Spinal cord (tissue), 10 donors: ENCODE measurements around the gene EVX2. TPM values are rescaled to one million over a fixed set of nuclear protein-coding genes. Genes with fewer than 3 reads are reported as not detected.

Source experiments
- DNase-seq, 6 donors: peaks; one replicate each; pipeline versions ENCODE4 v3.0.0 to v3.0.0-alpha.2; 2013 to 2015; ENCODE audit warnings: low spot score in 6 of 6, low read depth in 4 of 6
- H3K27ac ChIP-seq: one replicate; pipeline ENCODE4 v1.5.1; 2013; ENCODE audit warnings: low read depth, low read length, control low read depth
- H3K27me3 ChIP-seq: one replicate; pipeline ENCODE4 v1.6.1; 2013; ENCODE audit warnings: low read length; ENCODE audit not compliant: control insufficient read depth, insufficient read depth
- H3K36me3 ChIP-seq: one replicate; pipeline ENCODE4 v1.6.1; 2013; ENCODE audit warnings: low read length; ENCODE audit not compliant: control insufficient read depth, insufficient read depth
- H3K4me1 ChIP-seq: one replicate; pipeline ENCODE4 v1.6.1; 2013; ENCODE audit warnings: low read length; ENCODE audit not compliant: control insufficient read depth, insufficient read depth
- H3K4me3 ChIP-seq: one replicate; pipeline ENCODE4 v1.5.1; 2013; ENCODE audit warnings: low read depth, low read length, control low read depth
- H3K9me3 ChIP-seq: one replicate; pipeline ENCODE4 v1.6.1; 2013; ENCODE audit warnings: low read length; ENCODE audit not compliant: control insufficient read depth, insufficient read depth
- WGBS: methylation state at CpG from one replicate; pipeline ENCODE4 v1.1.5; 2013; ENCODE audit warnings: missing lambda C conversion rate; ENCODE audit not compliant: insufficient coverage; 5-methylcytosine and 5-hydroxymethylcytosine counted together
- polyA plus RNA-seq, 2 donors: library from polyadenylated mRNA; unstranded; fragments of 120-200 nt; gene quantifications; one replicate each; pipeline ENCODE4 v1.2.1, GENCODE V29; 2013; ENCODE audit not compliant: insufficient read length in 2 of 2
- total RNA-seq, 2 donors: library from RNA; depleted of rRNA in 1 of 2; stranded (reverse); fragments of 120-200 nt in 1 of 2; fragments of >200 nt in 1 of 2; gene quantifications; one replicate each; pipeline versions ENCODE4 v1.2.3 to v1.2.4, GENCODE V29; 2013 to 2014
- donor health status: healthy.

EVX2 gene
- total and polyA plus RNA-seq, 4 donors: 0.17 to 1.1 (median 0.67) TPM

DNA sequence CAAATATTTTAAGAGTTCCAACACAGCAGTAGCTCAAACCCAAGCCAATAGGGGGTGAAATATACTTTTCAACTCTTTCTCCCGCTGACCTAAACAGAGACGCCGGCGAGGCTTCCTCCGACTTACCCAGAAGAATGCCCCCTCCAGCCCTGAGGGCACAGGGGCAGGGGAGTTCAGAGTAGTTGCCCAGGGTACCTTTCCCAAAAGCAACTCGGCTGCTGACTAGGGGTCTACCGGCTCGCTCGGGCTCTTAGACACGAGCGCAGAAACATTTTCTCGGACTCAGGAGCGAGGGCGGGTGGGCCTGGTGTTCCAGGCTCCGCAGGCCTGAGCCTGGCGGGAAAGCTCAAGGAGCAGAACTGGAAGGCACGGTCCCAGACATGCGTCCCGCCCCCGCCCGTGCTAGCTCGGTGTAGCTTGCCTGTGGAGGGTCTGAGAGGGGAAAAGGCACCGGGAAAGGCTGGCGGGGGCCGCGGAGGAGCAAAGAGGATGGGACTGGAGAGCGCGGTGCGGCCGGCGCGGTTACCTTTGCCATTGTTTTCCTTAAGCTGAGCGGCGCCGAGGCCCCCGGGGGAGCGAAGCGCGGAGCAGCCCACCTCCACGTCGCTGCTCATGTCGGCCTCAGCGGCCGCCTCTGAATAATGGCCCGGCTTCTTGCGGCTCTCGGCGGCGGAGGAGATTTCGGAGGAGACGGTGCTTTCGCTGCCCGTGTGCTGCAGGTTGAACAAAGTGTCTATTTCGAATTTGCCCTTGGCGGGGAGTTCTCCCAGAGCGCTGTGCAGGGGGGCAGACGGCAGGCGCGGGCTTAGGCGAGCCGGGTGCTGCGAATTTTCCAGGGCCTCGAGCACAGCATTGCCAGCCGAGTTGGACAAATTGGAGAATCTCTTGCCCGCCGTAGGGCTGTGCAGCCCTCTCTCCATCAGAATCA lies 674 bp downstream of the EVX2 start:
- no peaks in the 10 kb centered on the region for H3K36me3 ChIP-seq
- peaks cover 62% of the 10 kb centered on the region for H3K4me1 ChIP-seq
- DNase-seq: peak in 1 of 6 donors; percentile 41
- 1% methylated on average over 66 of the region's 66 CpGs for WGBS
- H3K27me3 ChIP-seq: peaks cover 98% of the 10 kb centered on the region
- no peak overlapping the region for H3K4me3 ChIP-seq
- no peaks in the 10 kb centered on the region for H3K9me3 ChIP-seq
- H3K27ac ChIP-seq: no peak overlapping the region

DNA sequence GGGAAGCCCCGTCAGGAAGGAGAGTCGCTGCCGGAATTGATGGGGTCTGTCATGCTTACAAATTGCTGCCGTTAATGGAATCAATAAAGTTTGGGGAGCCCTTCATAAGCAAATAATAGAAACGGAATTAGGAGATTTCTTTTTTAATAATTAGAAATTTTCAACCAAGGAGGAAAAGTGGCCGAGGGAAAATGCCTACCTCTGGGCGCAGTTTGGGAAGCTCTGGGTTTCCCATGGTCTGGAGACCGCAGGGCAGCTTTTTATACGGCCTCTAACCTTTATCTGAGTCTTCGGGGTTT lies 1.3 kb downstream of the EVX2 start:
- WGBS: 11% methylated on average over 3 of the region's 10 CpGs
- Histone ChIP-seq H3K9me3 (no peaks in the 10 kb centered on the region), H3K27me3 (peaks cover 97% of the 10 kb centered on the region), H3K36me3 (no peaks in the 10 kb centered on the region), H3K4me3 (no peak overlapping the region), H3K27ac (no peak overlapping the region), H3K4me1 (peaks cover 58% of the 10 kb centered on the region)
- no peak for DNase-seq

DNA sequence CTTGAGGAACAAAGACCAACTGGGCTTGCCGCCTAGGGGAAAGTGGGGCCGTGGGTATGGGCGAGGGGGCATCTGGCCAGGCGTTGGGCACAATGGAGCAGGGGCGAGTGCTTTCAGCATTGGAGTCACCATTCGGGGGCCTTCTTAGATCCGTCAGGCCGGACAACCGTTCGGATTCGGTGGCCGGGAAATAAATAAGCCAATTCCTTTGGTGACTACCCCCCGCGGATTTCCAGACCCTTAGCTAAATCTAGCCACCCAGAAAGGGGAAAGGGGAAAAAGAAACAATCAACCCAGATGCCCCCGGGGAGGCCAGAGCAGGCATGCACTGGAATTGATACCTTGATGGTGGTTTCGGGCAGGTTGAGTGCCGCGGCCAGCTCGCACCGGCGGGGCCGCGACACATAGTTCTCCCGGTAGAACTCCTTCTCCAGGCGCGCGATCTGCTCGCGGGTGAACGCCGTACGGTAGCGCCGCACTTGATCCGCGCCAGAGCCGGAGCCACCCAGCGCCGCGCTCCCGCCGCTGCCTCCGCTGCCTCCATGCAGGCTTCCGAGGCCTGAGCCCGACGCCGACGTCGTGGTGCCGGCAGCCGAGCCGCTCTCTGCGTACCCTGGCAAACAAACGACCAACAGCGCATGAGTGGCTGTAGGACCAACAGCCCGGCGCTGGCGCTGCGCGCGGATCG lies 1.8 kb downstream of the EVX2 start:
- Histone ChIP-seq H3K36me3 (no peaks in the 10 kb centered on the region), H3K9me3 (no peaks in the 10 kb centered on the region), H3K27ac (no peak overlapping the region), H3K4me1 (peaks cover 58% of the 10 kb centered on the region), H3K27me3 (peaks cover 97% of the 10 kb centered on the region), H3K4me3 (no peak overlapping the region)
- under 1% methylated on average over 60 of the region's 62 CpGs for WGBS
- DNase-seq: peak in 2 of 6 donors; percentile 63 to 65

DNA sequence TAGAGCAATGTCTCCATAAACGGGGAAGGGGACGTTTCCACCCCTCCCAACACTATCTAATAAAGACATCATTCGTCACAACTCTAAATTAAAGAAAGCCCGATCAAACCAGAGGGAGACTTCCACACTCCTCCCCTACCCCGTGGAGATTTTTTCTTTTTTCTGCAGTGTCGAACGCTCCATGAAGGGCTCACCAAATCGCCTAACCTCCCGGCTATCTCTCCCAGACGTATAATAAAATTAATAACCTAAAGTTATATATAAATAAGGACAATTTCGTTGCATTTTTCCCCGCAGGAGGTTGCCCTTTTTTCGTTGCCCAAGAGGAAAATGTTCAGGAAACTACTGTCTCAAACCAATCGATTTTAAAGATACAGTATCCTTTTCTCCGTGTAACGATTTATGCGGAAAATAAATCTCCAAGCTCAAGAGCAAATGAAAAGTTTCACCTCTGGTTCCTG lies 2.4 kb downstream of the EVX2 start:
- no peak overlapping the region for H3K27ac ChIP-seq
- peaks cover 57% of the 10 kb centered on the region for H3K4me1 ChIP-seq
- H3K27me3 ChIP-seq: peaks cover 97% of the 10 kb centered on the region
- DNase-seq: peak in 2 of 6 donors; percentile 71 to 83
- 1% methylated on average over 5 of the region's 17 CpGs for WGBS
- no peaks in the 10 kb centered on the region for H3K9me3 ChIP-seq
- H3K36me3 ChIP-seq: no peaks in the 10 kb centered on the region
- H3K4me3 ChIP-seq: no peak overlapping the region

DNA sequence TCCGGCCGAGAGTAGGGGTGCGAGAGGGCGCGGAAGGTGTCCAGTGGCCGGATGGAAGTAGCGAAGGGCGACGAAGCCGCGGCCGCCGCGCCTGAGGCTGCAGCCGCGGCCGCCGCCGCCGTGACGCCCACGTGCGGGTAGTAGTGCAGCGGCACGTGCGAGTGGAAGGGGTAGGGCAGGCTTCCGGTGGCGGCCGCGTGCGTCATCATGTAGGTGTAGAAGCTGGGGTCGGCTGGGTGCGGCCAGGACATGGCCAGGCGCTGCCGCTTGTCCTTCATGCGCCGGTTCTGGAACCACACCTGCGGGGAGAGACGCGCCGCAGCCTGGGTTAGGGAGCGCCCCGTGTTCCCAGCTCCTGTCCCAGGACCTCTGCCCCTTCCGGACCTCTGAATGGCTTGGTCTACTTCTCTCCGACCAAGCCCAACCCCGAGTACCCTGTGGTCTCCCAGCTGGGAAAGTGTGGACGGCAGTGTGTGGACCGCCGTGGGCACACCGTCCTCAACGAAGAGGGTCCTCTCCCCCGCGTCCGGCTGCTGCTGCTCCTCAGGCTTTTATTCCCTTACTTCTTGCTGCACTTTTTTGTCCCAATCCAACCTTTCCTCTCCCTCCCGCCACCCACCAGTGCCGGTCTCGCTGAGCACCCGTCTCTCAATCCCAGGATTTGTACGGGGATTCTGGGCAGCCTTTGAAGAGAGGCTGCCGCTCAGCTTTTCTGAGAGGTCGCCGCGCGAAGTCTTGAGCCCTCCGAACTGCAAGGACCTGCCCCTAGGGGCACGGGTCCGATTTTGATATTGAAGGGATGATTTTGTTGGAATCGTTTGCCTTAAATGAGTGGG lies 3.0 kb downstream of the EVX2 start:
- no peaks in the 10 kb centered on the region for H3K9me3 ChIP-seq
- WGBS: under 1% methylated on average over 60 of the region's 68 CpGs
- peak in 2 of 6 donors; percentile 43 to 71 for DNase-seq
- no peak overlapping the region for H3K4me3 ChIP-seq
- no peaks in the 10 kb centered on the region for H3K36me3 ChIP-seq
- H3K27ac ChIP-seq: no peak overlapping the region
- peaks cover 50% of the 10 kb centered on the region for H3K4me1 ChIP-seq
- H3K27me3 ChIP-seq: peaks cover 97% of the 10 kb centered on the region

DNA sequence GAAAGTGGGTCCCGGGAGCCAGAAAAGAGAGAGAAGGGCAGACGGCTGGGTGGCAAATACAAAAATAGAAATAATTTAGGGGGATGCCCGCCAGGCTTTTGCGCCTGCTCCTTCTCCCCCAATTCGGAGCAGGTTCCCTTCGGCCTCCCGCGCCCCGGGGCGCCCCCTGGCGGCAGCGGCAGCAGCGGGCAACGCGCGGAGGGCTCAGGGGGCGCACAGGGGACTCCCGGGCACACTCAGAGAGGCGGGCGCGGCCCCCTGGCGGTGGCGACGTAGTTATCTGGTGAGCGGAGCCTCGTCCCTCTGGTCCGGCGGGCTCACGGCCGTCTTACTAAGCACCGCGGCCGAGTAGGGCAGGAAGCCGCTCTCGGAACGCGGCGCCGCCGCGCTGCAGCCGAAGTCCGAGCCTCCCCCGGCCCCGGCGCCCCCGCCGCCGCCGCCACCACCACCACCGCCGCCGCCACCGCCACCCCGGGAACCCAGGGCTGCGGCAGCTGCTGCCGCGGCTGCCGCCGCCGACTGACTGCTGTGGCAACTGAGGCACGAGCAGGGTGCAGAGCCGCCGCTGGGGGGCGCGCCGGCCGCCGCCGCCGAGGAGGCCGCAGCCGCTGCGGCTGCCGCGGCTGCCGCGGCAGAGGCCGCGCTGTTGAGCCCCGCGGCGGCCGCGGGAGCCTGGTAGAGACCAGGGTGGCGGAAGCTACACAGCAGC lies 3.8 kb downstream of the EVX2 start:
- Histone ChIP-seq H3K4me3 (no peak overlapping the region), H3K27me3 (peaks cover 97% of the 10 kb centered on the region), H3K9me3 (no peaks in the 10 kb centered on the region), H3K27ac (no peak overlapping the region), H3K36me3 (no peaks in the 10 kb centered on the region), H3K4me1 (peaks cover 43% of the 10 kb centered on the region)
- peak in 2 of 6 donors; percentile 58 to 61 for DNase-seq
- under 1% methylated on average over 75 of the region's 86 CpGs for WGBS

DNA sequence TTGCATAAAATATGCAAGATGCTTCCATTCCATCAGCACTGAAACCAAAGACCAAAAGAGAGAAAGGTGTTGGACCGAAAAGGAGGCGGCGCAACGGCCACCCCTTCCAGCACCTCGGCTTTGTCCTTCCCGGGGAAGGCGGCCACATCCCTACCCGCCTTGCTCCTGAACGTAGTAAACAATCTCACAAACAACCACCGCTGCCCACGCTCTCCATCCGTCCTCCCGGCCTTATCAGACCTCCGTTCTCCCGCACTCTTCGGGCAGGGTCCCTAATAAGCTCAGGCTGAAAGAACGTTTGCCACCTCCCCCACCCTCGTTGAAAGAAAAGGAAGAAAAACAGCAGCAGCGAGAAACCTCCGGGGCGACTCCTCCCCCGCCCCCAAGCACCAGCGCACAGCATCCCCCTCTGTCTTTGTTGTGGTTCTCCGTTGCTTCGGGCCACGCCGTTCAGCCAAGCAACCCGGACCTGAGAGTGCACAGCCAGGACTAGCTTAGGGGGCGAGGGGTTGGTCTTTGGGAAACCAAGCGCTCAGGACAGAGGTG lies 4.4 kb downstream of the EVX2 start:
- no peaks in the 10 kb centered on the region for H3K36me3 ChIP-seq
- under 1% methylated on average over 22 of the region's 30 CpGs for WGBS
- H3K4me3 ChIP-seq: no peak overlapping the region
- no peaks in the 10 kb centered on the region for H3K9me3 ChIP-seq
- peaks cover 97% of the 10 kb centered on the region for H3K27me3 ChIP-seq
- peaks cover 37% of the 10 kb centered on the region for H3K4me1 ChIP-seq
- DNase-seq: peak in 2 of 6 donors; percentile 31 to 38
- H3K27ac ChIP-seq: no peak overlapping the region

DNA sequence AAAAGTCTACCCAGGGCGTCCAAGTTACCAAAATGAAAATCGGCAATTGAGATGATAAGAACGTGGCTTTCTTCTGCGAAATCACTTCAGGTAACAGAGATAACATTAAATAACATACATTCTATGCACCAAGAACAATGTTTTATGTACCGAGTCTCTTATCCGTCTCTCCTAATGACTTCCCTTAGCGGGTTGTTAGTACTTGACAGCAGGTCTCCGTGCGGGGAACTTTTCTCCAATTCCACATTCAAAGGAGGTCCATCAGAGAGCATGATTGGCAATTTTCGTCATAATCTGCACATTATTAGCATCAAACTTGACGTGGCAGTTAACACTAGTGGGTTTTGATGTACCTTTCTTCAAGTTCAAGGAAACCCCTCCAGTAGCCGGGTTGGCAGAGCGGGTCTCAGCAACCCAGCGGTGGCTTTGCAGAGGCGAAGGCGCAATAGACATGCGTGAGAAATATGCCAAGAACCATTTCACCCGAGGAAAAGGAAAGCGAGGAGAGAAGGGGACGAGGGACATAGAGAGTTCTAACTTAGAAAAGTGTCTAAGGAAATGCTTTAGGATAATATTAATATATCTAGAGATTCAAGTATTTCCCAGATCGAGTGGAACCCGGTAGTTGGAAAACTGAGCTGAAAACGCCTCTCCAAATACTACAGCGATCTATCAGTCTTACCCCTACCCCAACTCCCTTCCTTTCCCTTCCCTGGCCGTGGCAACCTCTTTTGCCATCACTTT lies 5.0 kb downstream of the EVX2 start:
- peak in 2 of 6 donors; percentile 47 to 61 for DNase-seq
- no peak overlapping the region for H3K4me3 ChIP-seq
- WGBS: 0% methylated on average over 7 of the region's 25 CpGs

More for the DNA sequence above, 5.0 kb downstream of the EVX2 start:
- no peaks in the 10 kb centered on the region for H3K36me3 ChIP-seq
- no peaks in the 10 kb centered on the region for H3K9me3 ChIP-seq
- peaks cover 97% of the 10 kb centered on the region for H3K27me3 ChIP-seq
- H3K4me1 ChIP-seq: peaks cover 37% of the 10 kb centered on the region
- no peak overlapping the region for H3K27ac ChIP-seq
